Jurkat, Clone E6-1 (cell line): ENCODE results near the gene SCN11A.

Experiments
- DNase-seq: peaks from one replicate; pipeline ENCODE4 v3.0.0-alpha.2; 2011; ENCODE audit warnings: low read depth, low spot score
- H3K4me3 ChIP-seq: 2 replicates; pipeline ENCODE4 v1.5.1; 2011; ENCODE audit warnings: mild to moderate bottlenecking, low read length, control low read depth, moderate library complexity

SCN11A gene

DNA sequence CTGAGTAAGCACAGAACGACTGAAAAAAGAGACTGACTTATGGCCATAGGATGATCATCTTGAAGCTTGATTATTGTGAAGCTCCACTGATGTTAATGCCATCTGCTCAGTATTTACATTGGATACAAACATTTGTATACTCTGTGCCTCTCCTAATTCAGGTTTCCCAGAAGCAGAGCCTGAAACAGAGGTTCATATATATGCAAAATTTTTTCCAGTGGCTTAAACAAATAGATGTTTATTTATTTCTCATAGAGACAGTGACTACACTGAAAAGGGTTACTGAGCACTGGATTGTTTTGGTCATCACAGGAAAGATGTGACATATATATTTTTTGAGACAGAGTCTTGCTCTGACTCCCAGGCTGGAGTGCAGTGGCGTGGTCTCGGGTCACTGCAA is 36.3 kb downstream of the SCN11A start:
- no peak for DNase-seq
- no peak overlapping the region for H3K4me3 ChIP-seq

GRCh38 chr3:39013921-39014509 is 37.7 kb downstream of the SCN11A start:
- no peak for DNase-seq
- H3K4me3 ChIP-seq: no peak overlapping the region

GRCh38 chr3:39013289-39013688 is 38.5 kb downstream of the SCN11A start:
- DNase-seq: no peak
- H3K4me3 ChIP-seq: no peak overlapping the region

DNA sequence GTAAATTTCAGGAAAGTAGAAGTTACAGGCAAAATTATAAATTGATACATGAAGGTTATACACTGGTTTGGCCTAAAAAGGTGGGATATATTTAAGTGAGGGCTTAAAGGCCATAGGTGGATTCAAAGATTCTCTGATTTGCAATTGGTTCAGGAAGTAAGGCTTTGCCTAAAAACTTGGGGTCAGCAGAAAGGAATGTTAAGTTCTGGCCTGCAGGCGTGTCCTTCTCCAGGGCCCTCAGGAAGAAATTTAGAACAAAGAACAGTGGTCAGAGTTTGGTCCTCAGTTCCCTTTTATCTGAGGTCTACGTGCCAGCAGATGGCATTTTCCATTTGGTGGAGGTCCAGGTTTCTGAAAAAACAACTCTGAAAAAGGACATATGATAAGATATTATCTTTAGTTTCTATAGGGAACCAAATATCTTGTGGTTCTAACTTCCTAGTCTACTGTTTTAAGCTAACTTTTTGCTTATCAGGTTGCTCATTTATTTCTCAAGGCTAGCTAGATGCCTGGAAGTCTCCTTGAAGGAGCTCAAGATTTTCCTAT is 40.5 kb downstream of the SCN11A start:
- DNase-seq: no peak
- H3K4me3 ChIP-seq: no peak overlapping the region

- no peak overlapping the region for H3K4me3 ChIP-seq
- DNase-seq: no peak
Observed at GRCh38 chr3:39005295-39005694, 46.4 kb downstream of the SCN11A start.
